ENCODE results near the gene BTBD9. TPM values are rescaled to one million over a fixed set of nuclear protein-coding genes. Genes with fewer than 3 reads are reported as not detected.

BTBD9 gene
- total RNA-seq, 1 donor from 2014 or later, result 23.0 TPM

DNA sequence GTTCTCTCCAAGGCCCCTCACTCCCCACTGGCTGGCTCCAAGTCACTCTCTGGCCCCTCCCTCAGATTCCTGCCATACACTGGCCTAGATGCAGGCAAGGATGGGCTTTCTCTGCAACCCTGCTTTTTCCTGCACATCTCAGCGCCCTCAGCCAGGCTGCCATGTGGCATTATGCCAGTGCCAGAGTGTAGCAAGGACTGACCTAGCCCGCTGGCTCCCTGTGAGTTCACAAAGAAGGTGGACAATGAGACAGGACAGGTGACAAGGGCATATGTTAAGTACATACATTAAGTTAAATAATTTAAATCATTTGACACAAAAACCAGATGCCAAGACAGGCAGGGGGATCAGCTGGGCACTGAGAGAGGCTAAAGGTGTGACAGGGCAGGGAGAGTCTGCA is 425.6 kb downstream of the BTBD9 start:
- Mint-ChIP-seq H3K4me3 (no peak overlapping the region), H3K27me3 (ENCODE audit: low read depth) (no peaks in the 10 kb centered on the region), H3K27ac (no peak overlapping the region), H3K9me3 (peaks cover 3% of the 10 kb centered on the region), H3K36me3 (no peaks in the 10 kb centered on the region), H3K4me1 (peaks cover 26% of the 10 kb centered on the region)
- TF ChIP-seq, protein P1, sequence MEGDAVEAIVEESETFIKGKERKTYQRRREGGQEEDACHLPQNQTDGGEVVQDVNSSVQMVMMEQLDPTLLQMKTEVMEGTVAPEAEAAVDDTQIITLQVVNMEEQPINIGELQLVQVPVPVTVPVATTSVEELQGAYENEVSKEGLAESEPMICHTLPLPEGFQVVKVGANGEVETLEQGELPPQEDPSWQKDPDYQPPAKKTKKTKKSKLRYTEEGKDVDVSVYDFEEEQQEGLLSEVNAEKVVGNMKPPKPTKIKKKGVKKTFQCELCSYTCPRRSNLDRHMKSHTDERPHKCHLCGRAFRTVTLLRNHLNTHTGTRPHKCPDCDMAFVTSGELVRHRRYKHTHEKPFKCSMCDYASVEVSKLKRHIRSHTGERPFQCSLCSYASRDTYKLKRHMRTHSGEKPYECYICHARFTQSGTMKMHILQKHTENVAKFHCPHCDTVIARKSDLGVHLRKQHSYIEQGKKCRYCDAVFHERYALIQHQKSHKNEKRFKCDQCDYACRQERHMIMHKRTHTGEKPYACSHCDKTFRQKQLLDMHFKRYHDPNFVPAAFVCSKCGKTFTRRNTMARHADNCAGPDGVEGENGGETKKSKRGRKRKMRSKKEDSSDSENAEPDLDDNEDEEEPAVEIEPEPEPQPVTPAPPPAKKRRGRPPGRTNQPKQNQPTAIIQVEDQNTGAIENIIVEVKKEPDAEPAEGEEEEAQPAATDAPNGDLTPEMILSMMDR (IDR thresholded peaks at IDR 0.05; ENCODE audit: unreplicated experiment), result no peak
- no peak for DNase-seq (ENCODE audit: low spot score in 2 of 2, unreplicated experiment in 2 of 2)

DNA sequence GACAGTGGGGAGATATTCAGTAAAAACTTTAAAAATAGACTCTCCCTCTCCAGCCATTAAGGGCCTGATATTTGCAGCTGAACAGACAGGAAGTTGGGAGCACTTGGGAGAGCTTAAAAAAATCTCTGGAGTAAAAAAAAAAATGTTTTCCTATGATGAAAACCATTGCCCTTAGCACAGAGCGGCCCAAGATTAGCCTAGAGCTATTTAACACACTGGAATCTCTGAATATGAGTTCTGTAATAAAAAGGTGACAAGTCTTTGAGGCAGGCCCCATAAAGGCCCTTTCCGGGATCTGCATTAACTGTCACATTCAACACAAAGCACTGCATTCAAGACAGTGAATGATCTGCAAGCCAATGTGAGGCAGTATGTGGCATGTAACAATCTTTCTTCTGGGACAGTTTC is 426.5 kb downstream of the BTBD9 start:
- no peak overlapping the region for H3K4me3 Mint-ChIP-seq
- no peaks in the 10 kb centered on the region for H3K36me3 Mint-ChIP-seq
- no peaks in the 10 kb centered on the region for H3K9me3 Mint-ChIP-seq
- H3K4me1 Mint-ChIP-seq, result peaks cover 29% of the 10 kb centered on the region
- TF ChIP-seq, protein P1 (IDR thresholded peaks at IDR 0.05; ENCODE audit: unreplicated experiment), result no peak
- H3K27ac Mint-ChIP-seq, result peak overlapping the region; percentile 54
- H3K27me3 Mint-ChIP-seq (ENCODE audit: low read depth), result no peaks in the 10 kb centered on the region
- DNase-seq (ENCODE audit: low spot score in 2 of 2, unreplicated experiment in 2 of 2), result no peak

DNA sequence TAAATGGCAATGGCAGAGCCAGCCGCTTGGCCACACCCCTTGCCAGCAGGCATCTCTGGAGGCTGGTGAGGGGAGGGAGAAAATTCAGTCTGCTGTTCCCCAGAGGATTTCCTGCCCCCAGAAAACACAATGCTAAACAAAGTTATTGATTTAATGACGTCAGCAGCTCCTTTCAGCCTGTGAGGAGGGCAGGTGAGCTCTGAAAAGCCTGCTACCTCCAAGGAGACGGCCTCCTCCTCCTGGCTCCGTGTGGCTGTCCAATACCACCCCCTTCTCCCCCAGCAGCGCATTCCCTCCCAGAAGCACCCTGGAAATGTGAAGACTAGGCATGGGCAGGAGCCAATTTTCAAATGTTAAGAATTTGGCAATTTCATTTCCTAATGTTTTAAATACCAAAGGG is 427.1 kb downstream of the BTBD9 start:
- Mint-ChIP-seq H3K4me1 (peaks cover 29% of the 10 kb centered on the region), H3K27ac (no peak overlapping the region), H3K36me3 (no peaks in the 10 kb centered on the region), H3K9me3 (no peaks in the 10 kb centered on the region), H3K4me3 (no peak overlapping the region), H3K27me3 (ENCODE audit: low read depth) (no peaks in the 10 kb centered on the region)
- TF ChIP-seq, protein P1 (IDR thresholded peaks at IDR 0.05; ENCODE audit: unreplicated experiment), result no peak
- no peak for DNase-seq (ENCODE audit: low spot score in 2 of 2, unreplicated experiment in 2 of 2)

DNA sequence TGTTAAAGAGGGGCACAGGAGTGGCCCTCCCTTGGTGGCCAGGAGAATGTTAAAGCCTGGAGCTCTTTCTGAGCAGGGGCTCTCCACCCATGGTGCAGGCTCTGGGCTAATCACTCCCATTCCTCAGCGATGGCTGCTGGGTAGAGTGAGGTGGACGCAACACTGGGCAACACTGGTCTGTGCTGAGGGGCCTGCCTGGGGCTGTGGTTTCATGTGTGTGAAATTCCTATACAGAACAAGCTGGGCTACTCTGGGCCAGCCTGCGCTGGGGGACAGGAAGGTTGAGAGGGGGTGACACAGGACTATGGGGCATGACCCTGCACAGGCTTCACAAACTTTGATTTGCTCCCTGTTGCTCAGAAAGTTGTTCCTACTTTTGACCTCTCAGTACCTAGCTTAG is 427.6 kb downstream of the BTBD9 start:
- TF ChIP-seq, protein P1 (IDR thresholded peaks at IDR 0.05; ENCODE audit: unreplicated experiment), result no peak
- Mint-ChIP-seq H3K9me3 (no peaks in the 10 kb centered on the region), H3K4me1 (peaks cover 29% of the 10 kb centered on the region), H3K36me3 (no peaks in the 10 kb centered on the region), H3K27ac (no peak overlapping the region), H3K27me3 (ENCODE audit: low read depth) (no peaks in the 10 kb centered on the region), H3K4me3 (no peak overlapping the region)
- DNase-seq (ENCODE audit: low spot score in 2 of 2, unreplicated experiment in 2 of 2), result no peak

DNA sequence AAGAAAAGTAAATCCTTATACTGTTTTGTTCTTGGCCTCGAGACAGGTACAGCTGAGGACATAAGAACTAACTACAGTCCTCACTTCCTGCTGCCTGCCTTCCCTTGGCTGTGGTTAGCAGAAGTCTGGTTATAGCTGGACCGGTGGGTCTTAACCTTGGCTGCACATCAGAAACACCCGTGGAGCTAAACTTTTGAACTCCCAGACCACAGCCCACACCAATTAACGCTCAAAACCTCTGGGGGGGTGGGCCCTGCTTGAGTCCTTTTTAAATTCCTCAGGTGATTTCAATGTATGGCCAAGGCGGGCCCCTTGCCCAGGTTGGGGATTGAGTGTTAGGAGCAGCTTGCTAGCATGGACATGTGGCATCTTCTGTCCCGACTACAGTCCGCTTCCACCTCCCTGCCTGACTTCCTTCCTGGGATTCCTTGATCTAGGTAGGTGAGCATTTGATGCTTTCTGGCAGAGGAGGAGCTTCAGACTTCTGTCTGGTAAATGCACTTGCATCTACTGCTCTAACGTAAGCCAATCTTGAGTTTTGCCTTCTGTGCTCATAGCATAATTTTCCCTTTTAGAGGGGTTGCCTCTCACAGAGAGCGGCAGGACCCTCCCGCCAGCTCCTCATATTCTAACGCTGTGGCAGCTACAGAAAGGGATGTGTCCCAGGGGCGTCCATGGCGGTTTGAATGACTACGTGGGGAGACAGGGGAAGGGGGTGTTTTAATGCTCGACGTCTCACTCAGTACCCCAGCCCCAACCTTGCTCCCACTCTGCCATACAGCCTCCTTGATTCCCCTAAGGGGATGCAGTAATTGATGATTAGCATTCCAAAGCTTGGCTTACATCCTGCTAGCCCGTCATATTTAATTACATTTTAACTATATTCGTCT is 430.1 kb downstream of the BTBD9 start:
- Mint-ChIP-seq H3K4me3 (no peak overlapping the region), H3K9me3 (peaks cover 12% of the 10 kb centered on the region), H3K27me3 (ENCODE audit: low read depth) (no peaks in the 10 kb centered on the region), H3K36me3 (peaks cover 6% of the 10 kb centered on the region), H3K4me1 (peaks cover 29% of the 10 kb centered on the region), H3K27ac (peak overlapping the region; percentile 5)
- DNase-seq (ENCODE audit: low spot score in 2 of 2, unreplicated experiment in 2 of 2), result no peak
- TF ChIP-seq, protein P1 (IDR thresholded peaks at IDR 0.05; ENCODE audit: unreplicated experiment), result no peak

Data from mesothelial cell of epicardium (in vitro differentiated cells).